ENCODE results near the gene EPN3.
A peak's percentile ranks its signal among the peaks of the same experiment; 100 is the strongest.

Gene EPN3

DNA sequence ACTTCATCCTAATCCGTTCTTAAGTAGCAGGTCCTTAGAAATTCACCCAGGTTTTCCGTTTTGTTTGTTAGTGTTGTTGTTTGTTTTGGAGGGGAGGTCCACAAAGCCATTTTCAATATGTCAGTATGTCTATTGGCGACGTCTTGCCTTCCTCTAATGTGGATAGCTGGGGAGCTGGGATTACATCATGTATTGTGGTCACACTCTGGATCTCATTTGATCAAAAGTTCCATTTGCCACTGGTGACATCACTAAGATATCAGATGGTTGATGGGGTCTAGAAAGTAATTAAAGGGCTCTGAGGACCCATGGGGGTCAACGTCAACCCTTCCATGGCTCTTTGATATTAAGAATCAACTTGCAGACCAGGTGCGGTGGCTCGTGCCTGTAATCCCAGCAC is 2.7 kb upstream of the EPN3 start:
- in situ Hi-C loops (cut with HindIII; ENCODE audit: low pct_ligation_motif_present, low pct_unique_long_range_greater_than_20kb, low sequenced_read_pairs) = no loop called here
- no peak for DNase-seq

DNA sequence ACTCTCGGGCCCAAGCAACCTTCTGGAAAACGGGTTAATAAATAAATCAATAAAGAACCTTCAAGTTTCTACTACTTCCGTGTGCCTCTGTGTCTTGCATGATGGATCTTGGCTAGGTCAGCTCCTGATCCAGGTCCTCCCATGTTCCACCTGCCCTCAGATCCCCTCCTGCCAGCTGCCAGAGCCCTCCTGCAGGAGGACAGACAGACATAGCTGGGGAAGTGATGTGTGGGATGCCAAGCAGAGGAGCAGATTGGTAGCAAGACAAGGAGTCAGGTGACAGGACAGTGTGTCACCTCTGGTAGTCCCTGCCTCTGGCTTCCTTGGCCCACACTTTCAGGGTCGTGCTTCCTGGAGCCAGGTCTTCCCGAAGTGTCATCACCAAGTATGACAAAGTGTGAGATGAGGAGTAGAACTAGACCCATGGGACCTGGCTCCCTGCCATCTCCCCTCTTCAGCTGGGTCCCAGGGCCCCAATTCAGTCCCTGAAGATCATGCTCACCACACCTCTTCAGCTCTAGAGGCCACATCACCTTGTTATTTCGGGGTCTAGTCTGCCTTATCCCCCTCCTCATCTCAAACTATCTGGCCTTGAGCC is 1.0 kb upstream of the EPN3 start:
- in situ Hi-C loops (cut with HindIII; ENCODE audit: low pct_ligation_motif_present, low pct_unique_long_range_greater_than_20kb, low sequenced_read_pairs) = no loop called here
- DNase-seq = no peak

DNA sequence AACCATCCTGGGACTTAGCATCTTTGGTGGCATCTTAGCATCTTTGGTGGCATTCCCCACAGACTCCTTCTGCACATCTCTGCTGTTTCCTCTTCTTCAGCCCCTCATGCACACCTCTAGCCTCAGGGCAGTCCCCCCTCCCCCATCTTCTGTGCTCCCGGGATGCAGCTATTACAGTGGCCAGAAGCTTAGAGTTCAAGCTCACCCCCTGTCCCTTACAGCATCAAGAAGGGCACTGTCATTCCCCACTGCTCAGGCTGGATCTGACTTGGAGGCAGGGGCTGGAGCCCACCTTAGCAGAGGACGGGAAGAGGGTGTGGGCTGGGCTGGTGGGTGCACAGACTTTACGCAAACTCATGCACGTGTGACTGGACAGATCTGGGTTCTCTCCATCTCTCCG is 650 bp downstream of the EPN3 start:
- DNase-seq = no peak

DNA sequence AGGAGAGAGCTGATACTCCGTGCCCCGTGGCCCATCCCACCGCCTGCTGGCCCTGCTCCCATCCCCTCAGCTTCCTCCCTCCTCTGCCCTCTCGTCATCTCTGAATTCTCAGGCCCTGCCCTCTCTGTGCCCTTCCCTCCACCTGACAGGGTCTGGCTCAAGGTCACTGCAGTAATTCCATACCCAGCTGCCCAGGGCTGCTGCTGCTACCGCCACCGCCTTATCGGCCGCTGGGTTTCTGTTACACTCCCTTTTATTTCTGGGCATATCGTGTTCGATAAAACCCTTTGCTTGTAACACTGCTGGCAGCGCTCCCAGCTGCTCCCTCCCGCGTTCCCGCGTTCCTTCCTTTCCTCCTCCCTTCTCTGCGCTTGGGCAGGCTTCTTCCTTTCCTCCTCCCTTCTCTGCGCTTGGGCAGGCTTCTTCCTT is 1.2 kb downstream of the EPN3 start:
- peak; percentile 54 for DNase-seq
- in situ Hi-C loops (cut with HindIII; ENCODE audit: low pct_ligation_motif_present, low pct_unique_long_range_greater_than_20kb, low sequenced_read_pairs) = no loop called here

More for the DNA sequence above, 650 bp downstream of the EPN3 start:
- in situ Hi-C loops (cut with HindIII; ENCODE audit: low pct_ligation_motif_present, low pct_unique_long_range_greater_than_20kb, low sequenced_read_pairs) = no loop called here

DNA sequence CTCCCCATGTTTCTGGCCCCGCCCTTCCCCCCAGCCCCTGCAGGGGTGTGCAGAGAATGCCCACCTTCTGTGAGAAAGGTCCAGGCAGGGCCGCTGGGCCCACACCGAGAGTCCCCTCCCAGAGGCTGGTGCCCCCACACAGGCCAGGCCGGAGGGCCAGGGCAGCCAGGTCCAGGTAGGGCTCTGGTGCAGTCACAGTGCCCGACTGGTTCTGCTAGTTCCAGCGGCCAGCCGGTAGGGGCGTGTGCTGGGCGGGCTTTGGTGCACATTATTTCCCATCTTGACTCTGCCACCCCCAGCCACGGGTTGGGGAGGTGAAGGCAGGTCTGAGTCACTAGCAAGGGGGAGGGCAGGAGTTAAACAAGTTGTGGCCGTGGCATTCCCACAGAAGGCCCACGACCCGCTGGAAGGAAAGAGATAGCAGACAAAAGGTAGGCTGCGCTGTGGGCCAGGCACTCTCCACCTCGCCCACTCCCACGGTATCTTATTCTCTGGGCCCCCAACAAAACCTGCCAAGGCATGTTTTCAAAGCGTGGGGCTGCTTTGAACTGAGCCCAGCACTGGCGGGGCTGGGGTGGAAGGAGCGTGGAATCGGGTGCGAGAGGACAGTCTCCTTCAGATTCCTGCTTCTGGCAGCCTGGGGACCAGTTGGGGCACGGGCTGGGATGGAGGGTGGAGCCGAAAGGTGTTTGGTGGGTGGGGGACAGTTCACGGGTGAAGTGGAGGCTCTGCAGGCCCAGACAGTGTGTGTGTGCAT is 1.9 kb downstream of the EPN3 start:
- peak; percentile 74 for DNase-seq
- in situ Hi-C loops (cut with HindIII; ENCODE audit: low pct_ligation_motif_present, low pct_unique_long_range_greater_than_20kb, low sequenced_read_pairs) = no loop called here

DNA sequence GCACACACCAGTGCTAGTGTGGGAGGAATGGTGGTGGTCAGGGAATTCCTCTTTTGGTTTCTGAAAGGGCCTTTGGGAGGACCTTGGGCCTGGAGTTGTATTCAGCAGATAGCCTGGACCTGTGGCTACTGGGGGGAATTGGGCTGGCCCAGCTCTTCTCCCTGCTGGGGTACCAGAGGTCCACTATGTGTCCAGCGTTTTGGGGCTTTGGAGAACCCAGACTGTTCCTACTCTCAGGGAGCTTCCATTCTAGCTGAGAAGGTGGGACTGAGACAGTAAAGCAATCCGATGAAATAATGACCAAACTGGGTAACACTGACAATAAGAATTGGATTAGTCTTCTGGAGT is 2.4 kb downstream of the EPN3 start:
- in situ Hi-C loops (cut with HindIII; ENCODE audit: low pct_ligation_motif_present, low pct_unique_long_range_greater_than_20kb, low sequenced_read_pairs) = no loop called here

DNA sequence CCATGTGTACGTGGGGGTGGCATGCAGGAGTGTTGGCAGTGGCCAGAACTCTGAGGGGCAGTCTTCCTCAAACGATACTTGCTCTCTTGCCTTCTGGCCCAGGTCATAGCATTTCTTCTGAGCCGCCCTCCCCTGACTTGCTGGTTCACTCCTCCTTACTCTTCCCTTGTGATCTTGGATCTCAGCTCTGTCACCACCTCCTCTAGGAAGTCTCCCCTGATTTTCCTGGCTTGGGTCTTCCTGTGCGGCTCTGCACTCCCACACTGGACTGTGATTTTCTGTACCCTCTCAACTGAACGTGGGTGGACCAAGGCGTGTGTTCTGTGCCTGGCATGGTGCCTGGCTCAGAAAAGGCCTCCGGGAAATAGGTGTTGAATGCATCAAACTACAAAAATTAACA is 2.9 kb downstream of the EPN3 start:
- no peak for DNase-seq

More for the DNA sequence above, 2.4 kb downstream of the EPN3 start:
- no peak for DNase-seq

DNA sequence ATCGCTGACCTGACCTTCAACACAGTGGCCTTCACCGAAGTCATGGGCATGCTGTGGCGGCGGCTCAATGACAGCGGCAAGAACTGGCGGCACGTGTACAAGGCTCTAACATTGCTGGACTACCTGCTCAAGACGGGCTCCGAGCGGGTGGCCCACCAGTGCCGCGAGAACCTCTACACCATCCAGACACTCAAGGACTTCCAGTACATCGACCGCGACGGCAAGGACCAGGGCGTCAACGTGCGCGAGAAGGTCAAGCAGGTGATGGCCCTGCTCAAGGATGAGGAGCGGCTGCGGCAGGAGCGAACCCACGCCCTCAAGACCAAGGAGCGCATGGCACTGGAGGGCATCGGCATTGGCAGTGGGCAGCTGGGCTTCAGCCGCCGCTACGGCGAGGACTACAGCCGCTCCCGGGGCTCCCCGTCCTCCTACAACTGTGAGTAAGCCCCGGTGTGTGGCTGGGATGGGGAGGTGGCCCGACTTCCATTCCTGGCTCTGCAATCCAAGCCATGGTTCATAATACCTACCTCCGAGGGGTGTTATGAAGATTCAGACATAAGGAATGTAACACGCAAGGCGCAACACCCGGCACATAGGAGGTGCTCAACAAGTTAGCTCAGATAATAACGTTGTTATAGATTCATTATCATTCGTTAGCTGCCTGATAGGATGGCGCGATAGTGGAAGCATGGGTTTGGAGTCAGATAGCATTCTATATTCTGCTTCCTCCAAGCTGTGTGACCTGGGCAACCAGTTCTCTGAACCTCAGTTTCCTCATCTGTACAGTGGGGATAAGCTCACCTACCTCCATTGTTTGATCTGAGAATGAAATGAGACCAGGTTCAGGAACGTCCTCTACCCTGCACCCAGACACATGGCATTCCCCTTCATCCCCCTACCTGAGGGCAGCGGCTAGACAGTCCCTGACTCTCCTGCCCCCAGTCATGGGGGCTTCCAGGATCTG is 4.4 kb downstream of the EPN3 start:
- no peak for DNase-seq
- in situ Hi-C loops (cut with HindIII; ENCODE audit: low pct_ligation_motif_present, low pct_unique_long_range_greater_than_20kb, low sequenced_read_pairs) = no loop called here

More for the DNA sequence above, 2.9 kb downstream of the EPN3 start:
- in situ Hi-C loops (cut with HindIII; ENCODE audit: low pct_ligation_motif_present, low pct_unique_long_range_greater_than_20kb, low sequenced_read_pairs) = no loop called here

DNA sequence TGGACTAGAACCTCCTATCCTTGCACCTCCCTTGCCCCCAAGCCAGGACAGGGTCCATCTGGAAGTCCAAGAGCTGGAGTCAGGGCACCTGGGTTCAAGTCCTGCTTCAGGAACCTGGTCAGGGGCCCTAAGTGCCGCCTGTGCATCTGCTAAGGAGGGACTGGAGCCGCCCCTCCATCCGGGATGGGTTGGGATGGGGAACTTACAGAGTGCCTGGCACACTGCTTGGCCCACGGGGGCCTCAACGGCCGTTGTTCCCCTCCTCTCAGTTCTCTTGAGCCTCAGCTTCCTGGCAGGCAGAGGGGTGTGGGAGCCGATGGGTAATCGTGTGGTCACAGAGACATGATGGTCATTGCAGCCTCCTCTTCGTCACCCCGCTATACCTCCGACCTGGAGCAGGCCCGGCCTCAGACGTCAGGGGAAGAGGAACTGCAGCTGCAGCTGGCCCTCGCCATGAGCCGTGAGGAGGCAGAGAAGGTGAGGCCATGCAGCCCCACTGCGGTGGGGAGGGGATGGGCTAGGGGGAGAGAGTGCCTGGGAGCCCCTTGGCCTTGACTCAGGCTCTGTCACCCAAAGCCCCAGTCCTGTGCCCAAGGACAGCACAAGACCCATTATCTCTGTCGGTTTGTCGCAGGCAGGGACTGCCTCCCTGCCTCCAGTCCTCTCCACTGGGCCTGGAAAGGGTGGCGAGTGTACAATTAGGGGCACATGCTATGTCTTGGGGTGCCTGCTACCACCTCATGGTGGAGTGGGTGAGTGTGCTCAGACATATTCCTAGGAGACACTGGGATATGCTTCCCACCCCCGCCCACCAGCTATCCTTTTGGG is 5.4 kb downstream of the EPN3 start:
- no peak for DNase-seq
- in situ Hi-C loops (cut with HindIII; ENCODE audit: low pct_ligation_motif_present, low pct_unique_long_range_greater_than_20kb, low sequenced_read_pairs) = no loop called here

DNA sequence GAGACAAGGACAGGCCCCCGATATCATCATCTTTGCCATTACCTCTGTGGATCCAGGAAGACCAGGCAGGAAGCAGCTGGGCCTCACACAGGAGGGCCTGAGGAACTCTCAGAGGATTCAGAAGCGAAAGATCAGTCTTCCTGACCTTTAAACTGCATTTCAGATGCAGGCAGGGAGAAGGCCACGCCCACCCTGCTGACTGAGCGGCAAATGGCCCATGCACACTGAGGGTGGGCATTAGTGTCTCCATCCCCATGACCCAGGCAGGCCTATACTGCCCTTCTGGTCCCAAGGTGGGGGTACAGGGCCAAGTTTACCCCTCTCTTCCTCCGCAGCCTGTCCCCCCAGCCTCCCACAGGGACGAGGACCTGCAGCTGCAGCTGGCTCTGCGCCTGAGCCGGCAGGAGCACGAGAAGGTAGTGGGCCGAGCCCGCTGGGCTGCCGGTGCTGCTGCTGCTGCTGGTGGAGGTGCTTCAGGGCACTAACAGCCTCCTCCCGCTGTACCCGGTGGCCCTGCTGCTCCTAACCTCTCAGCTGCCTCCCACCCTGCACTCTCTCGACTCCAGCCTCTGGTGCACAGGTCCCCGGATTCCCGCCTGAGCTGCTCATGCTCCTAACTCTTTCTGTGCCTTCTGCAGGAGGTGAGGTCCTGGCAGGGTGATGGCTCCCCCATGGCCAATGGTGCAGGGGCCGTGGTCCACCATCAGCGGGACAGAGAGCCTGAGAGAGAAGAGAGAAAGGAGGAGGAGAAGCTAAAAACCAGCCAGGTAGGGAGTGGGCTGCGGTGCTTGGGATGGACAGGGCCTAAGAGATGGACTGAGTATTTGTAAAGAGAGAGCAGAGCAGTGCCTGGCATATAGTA is 6.2 kb downstream of the EPN3 start:
- in situ Hi-C loops (cut with HindIII; ENCODE audit: low pct_ligation_motif_present, low pct_unique_long_range_greater_than_20kb, low sequenced_read_pairs) = no loop called here
- DNase-seq = no peak

DNA sequence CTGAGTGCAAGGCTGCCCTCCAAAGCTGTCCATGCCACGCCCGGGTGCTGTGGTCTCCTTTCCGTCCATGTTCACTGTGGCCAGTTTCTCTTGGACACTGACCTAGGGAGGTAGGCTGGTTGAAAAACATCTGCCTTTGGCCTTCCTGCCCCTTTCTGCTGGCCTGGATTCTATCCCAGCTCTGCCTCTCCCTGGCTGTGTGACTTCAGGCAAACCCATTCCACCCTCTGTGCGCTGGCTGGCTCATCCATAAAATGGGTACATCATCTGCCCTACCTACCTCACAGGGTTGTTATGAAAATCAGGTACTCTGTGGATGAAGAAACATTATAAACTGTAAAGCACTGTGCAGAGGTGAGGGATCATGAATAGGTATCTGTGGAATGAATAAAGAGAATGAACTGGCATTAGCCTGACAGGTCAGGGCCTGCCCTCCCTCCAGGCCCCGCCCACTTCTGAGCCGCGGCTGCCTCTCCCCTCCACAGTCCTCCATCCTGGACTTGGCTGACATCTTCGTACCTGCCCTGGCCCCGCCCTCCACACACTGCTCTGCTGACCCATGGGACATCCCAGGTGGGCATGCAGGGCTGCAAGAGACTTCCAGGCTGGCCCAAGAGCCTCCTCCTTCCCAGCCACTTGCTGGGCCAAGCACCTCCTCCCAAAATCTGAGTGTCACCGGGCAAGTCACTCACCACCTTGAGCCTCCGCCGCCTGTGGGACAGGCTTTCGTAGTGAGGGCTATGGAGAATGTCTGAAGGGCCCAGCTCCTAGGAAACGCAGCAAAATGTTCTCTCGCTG is 7.4 kb downstream of the EPN3 start:
- in situ Hi-C loops (cut with HindIII; ENCODE audit: low pct_ligation_motif_present, low pct_unique_long_range_greater_than_20kb, low sequenced_read_pairs) = no loop called here
- DNase-seq = no peak

DNA sequence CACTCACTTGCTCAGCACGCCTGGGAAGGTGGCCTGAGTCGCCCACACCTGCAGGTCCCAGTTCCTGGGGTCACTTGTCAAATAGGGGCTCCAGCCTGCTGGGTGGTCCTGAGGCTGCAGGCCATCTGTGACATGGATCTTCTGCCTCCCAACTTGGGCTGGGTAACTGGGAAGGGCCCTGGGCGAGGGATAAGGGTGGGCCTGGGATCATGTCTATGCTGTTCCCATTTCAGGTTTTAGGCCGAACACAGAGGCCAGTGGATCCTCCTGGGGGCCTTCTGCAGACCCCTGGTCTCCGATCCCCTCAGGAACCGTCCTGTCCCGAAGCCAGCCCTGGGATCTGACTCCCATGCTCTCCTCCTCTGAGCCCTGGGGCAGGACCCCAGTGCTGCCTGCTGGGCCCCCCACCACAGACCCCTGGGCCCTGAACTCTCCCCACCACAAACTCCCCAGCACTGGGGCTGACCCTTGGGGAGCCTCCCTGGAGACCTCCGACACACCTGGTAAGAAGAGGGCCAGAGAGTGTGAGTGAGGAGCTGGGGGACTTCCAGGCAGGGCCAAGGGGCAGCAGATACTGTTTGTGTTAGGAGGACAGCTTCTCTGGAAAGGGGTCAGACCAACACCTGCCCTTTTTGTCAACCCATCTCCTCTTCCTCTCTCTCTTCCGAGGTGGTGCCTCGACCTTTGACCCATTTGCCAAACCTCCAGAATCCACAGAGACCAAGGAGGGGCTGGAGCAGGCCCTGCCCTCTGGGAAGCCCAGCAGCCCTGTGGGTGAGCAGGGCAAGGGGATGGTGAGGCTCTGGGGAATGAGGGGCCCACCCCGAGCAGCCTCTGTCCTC is 8.2 kb downstream of the EPN3 start:
- no peak for DNase-seq
- in situ Hi-C loops (cut with HindIII; ENCODE audit: low pct_ligation_motif_present, low pct_unique_long_range_greater_than_20kb, low sequenced_read_pairs) = no loop called here

DNA sequence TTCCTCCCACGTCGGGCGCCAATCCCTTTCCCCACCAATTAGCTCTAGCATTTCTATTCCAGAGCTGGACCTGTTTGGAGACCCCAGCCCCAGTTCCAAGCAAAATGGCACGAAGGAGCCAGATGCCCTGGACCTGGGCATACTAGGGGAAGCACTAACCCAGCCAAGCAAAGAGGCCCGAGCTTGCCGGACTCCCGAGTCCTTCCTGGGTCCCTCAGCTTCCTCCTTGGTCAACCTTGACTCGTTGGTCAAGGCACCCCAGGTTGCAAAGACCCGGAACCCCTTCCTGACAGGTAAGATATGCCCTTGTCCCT is 8.8 kb downstream of the EPN3 start:
- in situ Hi-C loops (cut with HindIII; ENCODE audit: low pct_ligation_motif_present, low pct_unique_long_range_greater_than_20kb, low sequenced_read_pairs) = no loop called here
- no peak for DNase-seq

DNA sequence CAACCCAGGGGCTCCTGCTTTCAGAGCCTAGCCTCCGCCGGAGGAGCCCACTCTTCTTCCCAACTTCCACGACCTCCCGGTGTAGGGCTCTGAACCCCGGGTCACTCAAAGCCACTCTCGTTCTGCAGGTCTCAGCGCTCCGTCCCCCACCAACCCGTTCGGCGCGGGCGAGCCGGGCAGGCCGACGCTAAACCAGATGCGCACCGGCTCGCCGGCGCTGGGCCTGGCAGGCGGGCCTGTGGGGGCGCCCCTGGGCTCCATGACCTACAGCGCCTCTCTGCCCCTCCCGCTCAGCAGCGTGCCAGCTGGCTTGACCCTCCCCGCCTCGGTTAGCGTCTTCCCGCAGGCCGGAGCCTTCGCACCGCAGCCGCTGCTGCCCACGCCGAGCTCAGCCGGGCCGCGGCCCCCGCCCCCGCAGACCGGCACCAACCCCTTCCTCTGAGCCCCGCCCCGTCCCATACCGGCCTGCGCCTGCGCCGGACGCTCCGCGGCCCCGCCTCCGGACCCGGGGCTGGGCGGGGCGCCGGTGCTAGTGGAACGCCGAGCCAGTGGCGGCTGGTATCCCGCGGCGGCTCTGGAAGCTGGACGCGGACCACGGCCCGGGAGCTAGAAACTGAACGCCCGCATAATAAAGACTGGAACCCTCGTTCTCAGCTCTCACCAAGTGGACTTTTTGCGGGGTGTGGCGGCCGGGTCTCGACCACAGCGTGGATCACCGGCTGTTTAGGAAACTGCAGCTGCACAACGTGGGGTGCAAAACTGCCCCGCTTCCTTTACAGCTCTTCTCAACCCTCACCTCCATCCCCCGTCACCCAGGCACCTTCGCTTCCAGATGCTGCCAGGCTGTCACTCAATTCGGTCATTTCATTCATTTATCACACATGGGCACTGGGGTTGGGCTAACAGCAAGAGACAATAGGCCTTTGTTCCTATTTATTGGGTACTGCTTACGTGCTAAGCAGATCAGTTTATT is 9.5 kb downstream of the EPN3 start:
- in situ Hi-C loops (cut with HindIII; ENCODE audit: low pct_ligation_motif_present, low pct_unique_long_range_greater_than_20kb, low sequenced_read_pairs) = no loop called here
- peak; percentile 89 for DNase-seq
